H1 (cell line): ENCODE measurements around the gene NPPA. TPM values are rescaled to one million over a fixed set of nuclear protein-coding genes. Genes with fewer than 3 reads are reported as not detected.

Experiments used
- CTCF ChIA-PET: fragments of 300-600 bp; sonication (Branson Sonifier 250); formaldehyde crosslinking; loops from one replicate; lab custom pipeline; 2021; ENCODE audit not compliant: partially characterized antibody; lab: Charles Lee
- POLR2A ChIA-PET: fragments of 300-600 bp; sonication (Branson Sonifier 250); formaldehyde crosslinking; loops from one replicate; lab custom pipeline; 2021; ENCODE audit warnings: inconsistent platforms; ENCODE audit not compliant: partially characterized antibody; lab: Charles Lee
- DNase-seq, 2 experiments: peaks; one replicate each; pipeline versions ENCODE4 v3.0.0 to v3.0.0-alpha.2; 2010 to 2022; ENCODE audit warnings: low spot score in 2 of 2, low read depth in 1 of 2, mixed read lengths in 1 of 2
- FAIRE-seq: peaks from 2 replicates; lab custom pipeline; 2011; peaks lifted over from hg19 to GRCh38; lab: Jason Lieb, UNC
- H2AFZ ChIP-seq: 2 replicates; pipeline ENCODE4 v1.8.1; 2012; ENCODE audit warnings: low read length, inconsistent platforms
- H2AK5ac ChIP-seq: 2 replicates; pipeline ENCODE4 v1.6.1; 2013; ENCODE audit warnings: low read depth, low read length
- H2BK120ac ChIP-seq: replicated peaks from 2 replicates; pipeline ENCODE3; 2013; ENCODE audit warnings: low read depth, low read length, inconsistent platforms
- H2BK12ac ChIP-seq: 2 replicates; pipeline ENCODE4 v1.6.1; 2013; ENCODE audit warnings: low read depth, low read length
- H2BK15ac ChIP-seq: 2 replicates; pipeline ENCODE4 v1.6.1; 2013; ENCODE audit warnings: low read length
- H2BK20ac ChIP-seq: 2 replicates; pipeline ENCODE4 v1.6.1; 2013; ENCODE audit warnings: low read length
- H2BK5ac ChIP-seq: 2 replicates; pipeline ENCODE4 v1.6.1; 2013; ENCODE audit warnings: low read depth, low read length
- H3K14ac ChIP-seq: 2 replicates; pipeline ENCODE4 v1.6.1; 2013; ENCODE audit warnings: inconsistent platforms; ENCODE audit not compliant: insufficient read length
- H3K18ac ChIP-seq: 2 replicates; pipeline ENCODE4 v1.6.1; 2013; ENCODE audit warnings: low read length; ENCODE audit errors: extremely low read depth
- H3K23ac ChIP-seq: 2 replicates; pipeline ENCODE4 v1.6.1; 2013; ENCODE audit warnings: inconsistent platforms; ENCODE audit not compliant: insufficient read length
- H3K23me2 ChIP-seq: 2 replicates; pipeline ENCODE4 v1.6.1; 2013; ENCODE audit warnings: low read depth, low read length
- H3K27ac ChIP-seq: 2 replicates; pipeline ENCODE4 v1.6.1; 2011; ENCODE audit warnings: low read depth, low read length, inconsistent platforms
- H3K27me3 ChIP-seq, 4 experiments: replicated peaks in 1 of 4; 1 replicate in 1 of 4; 2 replicates in 3 of 4; pipeline versions ENCODE4 v1.6.1 to v1.8.1; 2011 to 2013; ENCODE audit warnings: low read length in 3 of 4, mild to moderate bottlenecking in 3 of 4, inconsistent platforms in 2 of 4, mixed read lengths in 2 of 4, moderate library complexity in 1 of 4; ENCODE audit not compliant: control insufficient read depth in 3 of 4, insufficient read depth in 3 of 4; ENCODE audit errors: extremely low read depth in 1 of 4
- H3K36me3 ChIP-seq, 4 experiments: 2 replicates each; pipeline versions ENCODE4 v1.6.1 to v1.8.1; 2011 to 2013; ENCODE audit warnings: mild to moderate bottlenecking in 4 of 4, low read length in 3 of 4, moderate library complexity in 2 of 4, control low read depth in 1 of 4, inconsistent platforms in 1 of 4; ENCODE audit not compliant: insufficient read depth in 4 of 4, control insufficient read depth in 2 of 4
- H3K4ac ChIP-seq: replicated peaks from 2 replicates; pipeline ENCODE3; 2013; ENCODE audit warnings: low read length, low read depth, mixed read lengths, inconsistent platforms; ENCODE audit not compliant: insufficient read length
- H3K4me1 ChIP-seq, 4 experiments: replicated peaks in 1 of 4; 1 replicate in 1 of 4; 2 replicates in 3 of 4; pipeline versions ENCODE4 v1.6.1 to v1.8.1; 2011 to 2013; ENCODE audit warnings: low read length in 3 of 4, inconsistent platforms in 2 of 4, mixed read lengths in 1 of 4; ENCODE audit not compliant: insufficient read depth in 4 of 4, control insufficient read depth in 3 of 4
- H3K4me2 ChIP-seq, 2 experiments: 2 replicates each; pipeline versions ENCODE4 v1.6.1 to v1.8.1; 2011 to 2013; ENCODE audit warnings: low read depth in 2 of 2, low read length in 2 of 2, control low read depth in 1 of 2, inconsistent platforms in 1 of 2, mild to moderate bottlenecking in 1 of 2; ENCODE audit not compliant: insufficient read depth in 1 of 2
- H3K4me3 ChIP-seq, 4 experiments: fragments of 200-600, 300-600 bp in 1 of 4; sonication (generic), shearing (Covaris generic), sonication (Bioruptor Twin) in 1 of 4; 2 replicates each; pipeline versions ENCODE4 v1.5.1 to v1.8.1; 2011 to 2016; ENCODE audit warnings: low read length in 4 of 4, low read depth in 3 of 4, control low read depth in 2 of 4, inconsistent platforms in 2 of 4, mild to moderate bottlenecking in 2 of 4, mixed read lengths in 1 of 4, moderate library complexity in 1 of 4; ENCODE audit not compliant: insufficient read depth in 2 of 4; ENCODE audit errors: extremely low read depth in 1 of 4
- H3K56ac ChIP-seq: replicated peaks from 2 replicates; pipeline ENCODE3; 2013; ENCODE audit warnings: low read depth, mild to moderate bottlenecking, mixed read lengths, low read length, inconsistent platforms; ENCODE audit not compliant: insufficient read length
- H3K79me1 ChIP-seq: 2 replicates; pipeline ENCODE4 v1.6.1; 2013; ENCODE audit warnings: low read depth, low read length, control low read depth
- H3K79me2 ChIP-seq, 2 experiments: 2 replicates each; pipeline versions ENCODE4 v1.6.1 to v1.8.1; 2012 to 2013; ENCODE audit warnings: low read length in 2 of 2, mild to moderate bottlenecking in 2 of 2, inconsistent platforms in 1 of 2; ENCODE audit not compliant: insufficient read depth in 2 of 2, control insufficient read depth in 1 of 2
- H3K9ac ChIP-seq, 4 experiments: replicated peaks in 1 of 4; 1 replicate in 1 of 4; 2 replicates in 3 of 4; pipeline versions ENCODE4 v1.6.1 to v1.8.1; 2011 to 2013; ENCODE audit warnings: low read depth in 3 of 4, low read length in 3 of 4, control low read depth in 2 of 4, mild to moderate bottlenecking in 2 of 4, moderate library complexity in 2 of 4, inconsistent platforms in 1 of 4; ENCODE audit errors: extremely low read depth in 1 of 4
- H3K9me3 ChIP-seq, 2 experiments: 2 replicates each; pipeline versions ENCODE4 v1.6.1 to v1.8.1; 2012 to 2013; ENCODE audit warnings: mild to moderate bottlenecking in 2 of 2, moderate library complexity in 2 of 2, control low read depth in 1 of 2, inconsistent platforms in 1 of 2, low read depth in 1 of 2, low read length in 1 of 2, mixed read lengths in 1 of 2; ENCODE audit not compliant: insufficient read depth in 2 of 2
- H4K20me1 ChIP-seq, 2 experiments: replicated peaks in 1 of 2; 2 replicates each; pipeline versions ENCODE3 to v1.8.1; 2011 to 2013; ENCODE audit warnings: inconsistent platforms in 2 of 2, low read length in 2 of 2, mild to moderate bottlenecking in 1 of 2; ENCODE audit not compliant: insufficient read depth in 2 of 2, control insufficient read depth in 1 of 2
- H4K5ac ChIP-seq: 2 replicates; pipeline ENCODE4 v1.6.1; 2013; ENCODE audit warnings: low read length, low read depth, mixed read lengths, inconsistent platforms; ENCODE audit not compliant: insufficient read length
- H4K8ac ChIP-seq: 2 replicates; pipeline ENCODE4 v1.8.0; 2013; ENCODE audit warnings: mild to moderate bottlenecking, moderate library complexity, low read length, inconsistent platforms; ENCODE audit not compliant: insufficient read depth; ENCODE audit errors: extremely low read depth
- H4K91ac ChIP-seq: replicated peaks from 2 replicates; pipeline ENCODE3; 2013; ENCODE audit warnings: low read length, mixed read lengths, inconsistent platforms; ENCODE audit not compliant: insufficient read length
- ASH2L ChIP-seq: fragments of 200-600, 300-600 bp; sonication (generic); IDR thresholded peaks from one replicate; pipeline ENCODE4 v1.7.1; 2017; ENCODE audit warnings: low read length
- ATF2 ChIP-seq: IDR thresholded peaks from 2 replicates; pipeline ENCODE4 v1.6.1; 2012; ENCODE audit warnings: low read length, inconsistent platforms
- BCL11A ChIP-seq, 2 experiments: IDR thresholded peaks; one replicate each; pipeline ENCODE4 v1.6.1; 2011; ENCODE audit warnings: low read depth in 2 of 2, low read length in 2 of 2, mild to moderate bottlenecking in 2 of 2
- BRCA1 ChIP-seq: IDR thresholded peaks from 2 replicates; pipeline ENCODE4 v1.6.1; 2012; ENCODE audit warnings: low read depth, low read length, improper control_type of control experiment
- CREB1 ChIP-seq: IDR thresholded peaks from 2 replicates; pipeline ENCODE4 v1.6.1; 2012; ENCODE audit warnings: inconsistent platforms
- FOSL1 ChIP-seq: IDR thresholded peaks from 2 replicates; pipeline ENCODE4 v1.6.1; 2011; ENCODE audit warnings: mild to moderate bottlenecking, low read depth, low read length, moderate library complexity; ENCODE audit not compliant: insufficient read depth
- JUN ChIP-seq: IDR thresholded peaks from 2 replicates; pipeline ENCODE4 v1.6.1; 2011; ENCODE audit warnings: low read depth, mild to moderate bottlenecking, improper control_type of control experiment, low read length
- NANOG ChIP-seq: IDR thresholded peaks from 2 replicates; pipeline ENCODE4 v1.6.1; 2011; ENCODE audit warnings: low read length, low read depth, mild to moderate bottlenecking, inconsistent platforms; ENCODE audit not compliant: insufficient read depth, poor library complexity, severe bottlenecking
- POLR2A ChIP-seq, 2 experiments: IDR thresholded peaks; 1 replicate in 1 of 2; 2 replicates in 1 of 2; pipeline ENCODE4 v1.6.1; 2011; ENCODE audit warnings: low read depth in 2 of 2, low read length in 2 of 2, mild to moderate bottlenecking in 2 of 2; ENCODE audit errors: control extremely low read depth in 1 of 2
- RBBP5 ChIP-seq: IDR thresholded peaks from 2 replicates; pipeline ENCODE4 v1.7.1; 2012; ENCODE audit warnings: low read depth, mild to moderate bottlenecking, inconsistent platforms, low read length, moderate library complexity, borderline replicate concordance
- RXRA ChIP-seq: IDR thresholded peaks from 2 replicates; pipeline ENCODE4 v1.6.1; 2011; ENCODE audit warnings: low read depth, mild to moderate bottlenecking, low read length, moderate library complexity; ENCODE audit not compliant: insufficient read depth
- SAP30 ChIP-seq: fragments of 300-600 bp; sonication (generic); IDR thresholded peaks from 2 replicates; pipeline ENCODE4 v1.7.1; 2012; ENCODE audit warnings: low read length, moderate library complexity, mild to moderate bottlenecking, inconsistent platforms; ENCODE audit not compliant: insufficient read depth, insufficient replicate concordance
- TAF7 ChIP-seq: optimal IDR thresholded peaks from 2 replicates; pipeline ENCODE3; 2011; ENCODE audit warnings: low read depth, mild to moderate bottlenecking, inconsistent platforms, low read length, moderate library complexity, borderline replicate concordance
- whole genome bisulfite sequencing, 2 experiments: shearing (Covaris generic) in 1 of 2; methylation state at CpG; one replicate each; pipeline versions ENCODE4 v1.1.6 to v1.1.7; 2013 to 2015; ENCODE audit warnings: low lambda C conversion rate in 2 of 2, mixed read lengths in 2 of 2, inconsistent platforms in 1 of 2, low coverage in 1 of 2, missing lambda C conversion rate in 1 of 2; ENCODE audit not compliant: insufficient replicate concordance in 2 of 2, insufficient coverage in 1 of 2, insufficient read length in 1 of 2; ENCODE audit errors: extremely low coverage in 1 of 2, missing lambda C conversion rate in 1 of 2; 5-methylcytosine and 5-hydroxymethylcytosine counted together
- polyA plus RNA-seq, 7 experiments: library from polyadenylated mRNA; depleted of rRNA in 3 of 7; stranded (reverse) in 5 of 7; unstranded in 2 of 7; fragments of >200 nt in 5 of 7; fragments of 200-250 nt in 2 of 7; gene quantifications; 1 replicate in 5 of 7; 2 replicates in 1 of 7; 4 replicates in 1 of 7; pipeline versions ENCODE4 v1.2.1 to v1.2.3, GENCODE V29; 2011 to 2013; ENCODE audit warnings: missing spikeins in 2 of 7, mixed read lengths in 2 of 7
- total RNA-seq: library from RNA; stranded (reverse); fragmentation: NEBNext Ultra II Directional; extraction: Animal tissue kit (Norgen Biotek cat#: 25700); gene quantifications from 2 replicates; pipeline ENCODE4 v1.2.1, GENCODE V29; 2021

NPPA gene
- total and polyA plus RNA-seq, 2 of the 8 experiments (the other 6 are each of a cell fraction or from before 2014, with no cell fraction given) = not detected

GRCh38 chr1:11874624-11875023, 27.0 kb upstream of the NPPA start:
- H3K4me2 ChIP-seq = no peak overlapping the region
- CTCF ChIA-PET = interaction anchor here (1.0 kb wide), 2 partner anchors 10 to 63 kb away, joined by 3 to 5 read pairs; no protein-coding TSS in a partner anchor
- no peak for DNase-seq
- TF ChIP-seq FOSL1 = no peak
- no peak for TF ChIP-seq SAP30
- TF ChIP-seq NANOG = no peak
- TF ChIP-seq CREB1 = no peak
- no peak for TF ChIP-seq POLR2A (IDR thresholded peaks at IDR 0.05; ENCODE audit: control extremely low read depth in 1 of 2, low read depth in 2 of 2, low read length in 2 of 2)
- no peak for TF ChIP-seq RXRA
- no peak for TF ChIP-seq BCL11A (IDR thresholded peaks at IDR 0.05; ENCODE audit: low read depth in 2 of 2, low read length in 2 of 2)
- no peak for TF ChIP-seq ATF2
- no peak for TF ChIP-seq RBBP5
- no peak for TF ChIP-seq BRCA1
- no peak for TF ChIP-seq ASH2L
- no peak for TF ChIP-seq TAF7
- TF ChIP-seq JUN = no peak

More at GRCh38 chr1:11874624-11875023, 27.0 kb upstream of the NPPA start:
- Histone ChIP-seq H4K5ac (no peak overlapping the region), H2BK20ac (no peak overlapping the region), H3K23ac (no peak overlapping the region), H2BK15ac (no peak overlapping the region; the same call in 1 of the 2 replicates), H3K4me3 (no peak overlapping the region), H2AFZ (no peak overlapping the region), H3K56ac (no peak overlapping the region), H3K79me1 (no peaks in the 10 kb centered on the region), H3K27me3 (no peaks in the 10 kb centered on the region), H3K4me1 (no peaks in the 10 kb centered on the region), H3K79me2 (no peaks in the 10 kb centered on the region), H2AK5ac (no peak overlapping the region), H4K91ac (no peak overlapping the region), H2BK5ac (0 out of 2 replicates have a peak overlapping the region, but pooled peaks have one; percentile 39), H3K4ac (no peak overlapping the region), H3K36me3 (no peaks in the 10 kb centered on the region), H3K18ac (no peak overlapping the region), H3K9ac (no peak overlapping the region), H3K23me2 (no peaks in the 10 kb centered on the region; the same call in 1 of the 2 replicates), H4K8ac (no peak overlapping the region), H3K27ac (no peak overlapping the region), H4K20me1 (no peaks in the 10 kb centered on the region), H3K14ac (no peak overlapping the region), H2BK12ac (peak overlapping the region; percentile 60; the same call in 1 of the 2 replicates), H3K9me3 (no peaks in the 10 kb centered on the region), H2BK120ac (no peak overlapping the region)
- WGBS, 2 experiments = 77% methylated on average over 6 of the region's 6 CpGs; no CpG with 5 or more reads in 1 of the 2 experiments
- POLR2A ChIA-PET = interaction anchor here (9.5 kb wide), 1 partner anchor 34 kb away, joined by 109 read pairs; no protein-coding TSS in a partner anchor
- no peak for FAIRE-seq
